Activated CD8-positive, alpha-beta memory T cell treated with anti-CD3 and anti-CD28 coated beads, Interleukin-2, amount 50 U/mL, for 1 hour (primary cell): ENCODE results near the gene SSTR5.

Experiments
- DNase-seq: peaks from one replicate; pipeline ENCODE4 v3.0.0-alpha.2; 2020; ENCODE audit errors: extremely low read depth

Gene SSTR5

GRCh38 chr16:1122398-1122765 is 49.8 kb downstream of the SSTR5 start:
- no peak for DNase-seq

- DNase-seq: no peak
These were observed 51.1 kb downstream of the SSTR5 start for GRCh38 chr16:1123525-1124230.

- no peak for DNase-seq
These were observed 51.7 kb downstream of the SSTR5 start for GRCh38 chr16:1124291-1124690.

- no peak for DNase-seq
These were observed 52.2 kb downstream of the SSTR5 start for GRCh38 chr16:1124795-1125194.

GRCh38 chr16:1125471-1125870 is 52.9 kb downstream of the SSTR5 start:
- no peak for DNase-seq

GRCh38 chr16:1126044-1126443 is 53.5 kb downstream of the SSTR5 start:
- no peak for DNase-seq

GRCh38 chr16:1126586-1126985 is 54.0 kb downstream of the SSTR5 start:
- no peak for DNase-seq

GRCh38 chr16:1127101-1127500 is 54.6 kb downstream of the SSTR5 start:
- no peak for DNase-seq

GRCh38 chr16:1127971-1128715 is 55.6 kb downstream of the SSTR5 start:
- no peak for DNase-seq

GRCh38 chr16:1129106-1129960 is 56.8 kb downstream of the SSTR5 start:
- DNase-seq: no peak

GRCh38 chr16:1130382-1130781 is 57.8 kb downstream of the SSTR5 start:
- DNase-seq: no peak
